ENCODE data around the gene GATAD2B.

GRCh38 chr1:153967107-153967999 lies 44.6 kb upstream of the GATAD2B start, which contains the start of gene CREB3L4:
- TF ChIP-seq GATA2 (IDR thresholded peaks at IDR 0.05; ENCODE audit: low read depth, low read length) = no peak
- TF ChIP-seq GATA3 (IDR thresholded peaks at IDR 0.05; ENCODE audit: low read depth, low read length) = no peak
